GM18858 (cell line): ENCODE results near the gene ARID3A.
A peak's percentile ranks its signal among the peaks of the same experiment; 100 is the strongest.
"Not testable (repeated sequence)": the region's sequence is repeated elsewhere in the genome, so short reads cannot be mapped to it uniquely, and the experiment has no call there.

Experiments used
- ATAC-seq: cut with Tn5 transposase; IDR thresholded peaks from one replicate; pipeline ENCODE4 v1.9.1; 2021; ENCODE audit not compliant: unreplicated experiment

ARID3A gene

GRCh38 chr19:1014161-1015060, 88.6 kb downstream of the ARID3A start:
- ATAC-seq: no peak

GRCh38 chr19:1015061-1015781, 89.4 kb downstream of the ARID3A start:
- no peak for ATAC-seq

GRCh38 chr19:1015782-1016646, 90.2 kb downstream of the ARID3A start:
- ATAC-seq: no peak

GRCh38 chr19:1016647-1017114, 90.8 kb downstream of the ARID3A start:
- no peak for ATAC-seq

- no peak for ATAC-seq
These were observed 91.5 kb downstream of the ARID3A start for GRCh38 chr19:1017115-1017905.

GRCh38 chr19:1017906-1018305, 92.1 kb downstream of the ARID3A start:
- no peak for ATAC-seq

GRCh38 chr19:1018393-1018792, 92.6 kb downstream of the ARID3A start:
- no peak for ATAC-seq

- no peak for ATAC-seq
These were observed 93.2 kb downstream of the ARID3A start for GRCh38 chr19:1018932-1019615.

GRCh38 chr19:1019616-1019961, 93.8 kb downstream of the ARID3A start:
- ATAC-seq: no peak

GRCh38 chr19:1019980-1020867, 94.4 kb downstream of the ARID3A start:
- no peak for ATAC-seq

GRCh38 chr19:1020868-1021425, 95.1 kb downstream of the ARID3A start, which contains the start of gene TMEM259:
Gene TMEM259, minus strand, starts transcription at chr19:1021123. Its CDS starts 127 bp downstream, at chr19:1020996.
- ATAC-seq: peak; percentile 51

GRCh38 chr19:1023883-1024188, 98.0 kb downstream of the ARID3A start:
- ATAC-seq: not testable (repeated sequence)

- ATAC-seq: not testable (repeated sequence)
These were observed 99.2 kb downstream of the ARID3A start for GRCh38 chr19:1025080-1025479.
